Inflammatory macrophage treated with lipopolysaccharide for 4 hours (primary cell): Measurements from ENCODE around the gene IGSF8.
"Not testable (repeated sequence)": the region's sequence is repeated elsewhere in the genome, so short reads cannot be mapped to it uniquely, and the experiment has no call there.

Experiments used
- DNase-seq: peaks from one replicate; pipeline ENCODE4 v3.0.0-alpha.2; 2020

Gene IGSF8

DNA sequence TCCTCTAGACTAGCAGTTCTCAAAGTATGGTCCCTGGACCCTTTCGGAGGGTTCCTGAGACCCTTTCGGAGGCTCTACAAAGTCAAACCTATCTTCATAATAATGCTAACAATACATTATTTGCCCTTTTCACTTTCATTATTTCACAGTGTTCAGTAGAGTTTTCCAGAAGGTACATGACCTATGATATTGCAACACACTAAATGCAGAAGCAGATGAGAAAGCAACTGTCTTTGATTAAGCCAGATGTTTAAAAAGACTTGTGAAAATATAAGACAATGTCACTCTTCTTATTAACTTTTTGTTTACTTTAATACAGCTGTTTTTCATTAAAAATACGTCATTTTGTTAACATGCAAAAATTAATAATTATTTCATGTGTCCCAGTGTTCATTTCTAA, 34.3 kb downstream of the IGSF8 start:
- DNase-seq: peak; percentile 54

GRCh38 chr1:160063176-160063575, 35.2 kb downstream of the IGSF8 start:
- no peak for DNase-seq

DNA sequence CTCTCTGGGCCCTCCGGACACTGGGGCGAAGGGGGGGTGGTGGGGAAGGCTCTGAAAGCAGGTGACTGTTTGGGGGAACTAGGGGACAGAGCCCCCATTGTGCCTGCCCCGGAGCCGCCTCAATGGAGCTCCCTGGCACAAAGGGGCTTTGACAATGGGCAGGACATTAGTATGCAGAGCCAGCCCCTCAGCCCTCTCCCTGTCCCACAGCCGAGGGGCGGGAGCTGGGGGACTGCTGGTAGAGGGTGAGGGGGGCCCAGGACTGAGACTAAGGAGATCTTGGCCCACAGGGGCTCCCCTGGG, 36.2 kb downstream of the IGSF8 start:
- DNase-seq: no peak

DNA sequence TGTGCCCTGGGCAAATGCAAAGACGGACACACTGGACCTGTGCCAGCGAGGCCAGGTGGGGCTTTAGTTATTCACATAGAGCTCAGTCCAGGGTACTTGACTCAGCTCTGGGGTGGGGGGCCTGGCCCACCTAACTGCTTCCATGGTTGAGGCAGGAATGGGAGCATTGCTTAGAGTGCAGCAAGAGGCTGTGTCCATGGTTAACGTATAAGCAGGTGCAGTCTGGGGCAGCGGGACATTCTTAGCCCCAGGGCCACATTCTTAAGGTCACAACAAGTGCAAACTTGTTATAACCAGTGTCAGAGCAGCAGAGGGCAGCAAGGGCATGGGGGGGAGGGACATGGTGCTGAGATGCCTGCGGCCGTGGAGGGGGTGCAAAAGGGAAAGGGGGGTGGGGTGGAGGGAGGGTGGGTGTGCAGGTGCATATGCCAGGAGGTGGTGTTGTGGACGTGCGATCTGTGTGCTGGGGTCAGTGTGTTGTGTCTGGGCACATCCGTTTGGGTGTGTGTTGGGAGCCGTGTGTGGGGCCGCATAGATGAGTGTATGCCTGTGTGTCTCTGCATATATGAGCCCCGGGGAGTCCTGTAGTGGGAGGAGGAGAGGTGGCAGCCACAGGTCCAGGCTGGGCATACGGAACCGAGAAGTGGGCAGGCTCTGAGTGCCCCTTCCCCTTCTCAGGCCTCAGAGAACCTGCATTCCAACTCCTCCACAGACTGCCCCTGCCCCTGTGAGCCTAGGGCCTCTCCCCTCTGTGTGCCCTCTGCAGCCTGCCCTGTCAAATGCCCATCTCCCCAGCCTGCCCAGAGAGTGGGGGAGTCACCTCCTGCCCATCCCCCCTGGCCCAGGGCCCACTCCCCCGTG, 36.8 kb downstream of the IGSF8 start:
- no peak for DNase-seq

DNA sequence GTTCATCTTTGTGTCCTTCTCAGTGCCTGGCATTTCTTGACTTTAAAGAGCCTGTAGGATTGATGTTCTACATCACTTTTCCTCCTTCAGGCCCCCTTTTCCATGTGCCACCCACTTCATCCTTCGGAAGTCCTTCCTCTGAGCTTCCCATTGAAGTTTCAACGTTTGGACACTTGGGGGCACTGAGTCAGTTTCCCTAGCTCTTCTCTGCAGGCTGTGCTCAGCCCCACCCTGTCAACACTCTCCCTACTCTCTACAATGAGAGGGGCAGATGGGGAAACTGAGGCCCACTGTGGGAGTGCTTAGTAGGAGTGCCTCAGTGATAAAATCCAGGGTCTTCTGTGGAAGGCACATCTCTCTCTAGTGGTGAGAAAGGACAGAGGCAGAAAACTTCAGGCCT, 40.3 kb downstream of the IGSF8 start:
- DNase-seq: no peak

GRCh38 chr1:160056648-160057169, 41.7 kb downstream of the IGSF8 start:
- no peak for DNase-seq

DNA sequence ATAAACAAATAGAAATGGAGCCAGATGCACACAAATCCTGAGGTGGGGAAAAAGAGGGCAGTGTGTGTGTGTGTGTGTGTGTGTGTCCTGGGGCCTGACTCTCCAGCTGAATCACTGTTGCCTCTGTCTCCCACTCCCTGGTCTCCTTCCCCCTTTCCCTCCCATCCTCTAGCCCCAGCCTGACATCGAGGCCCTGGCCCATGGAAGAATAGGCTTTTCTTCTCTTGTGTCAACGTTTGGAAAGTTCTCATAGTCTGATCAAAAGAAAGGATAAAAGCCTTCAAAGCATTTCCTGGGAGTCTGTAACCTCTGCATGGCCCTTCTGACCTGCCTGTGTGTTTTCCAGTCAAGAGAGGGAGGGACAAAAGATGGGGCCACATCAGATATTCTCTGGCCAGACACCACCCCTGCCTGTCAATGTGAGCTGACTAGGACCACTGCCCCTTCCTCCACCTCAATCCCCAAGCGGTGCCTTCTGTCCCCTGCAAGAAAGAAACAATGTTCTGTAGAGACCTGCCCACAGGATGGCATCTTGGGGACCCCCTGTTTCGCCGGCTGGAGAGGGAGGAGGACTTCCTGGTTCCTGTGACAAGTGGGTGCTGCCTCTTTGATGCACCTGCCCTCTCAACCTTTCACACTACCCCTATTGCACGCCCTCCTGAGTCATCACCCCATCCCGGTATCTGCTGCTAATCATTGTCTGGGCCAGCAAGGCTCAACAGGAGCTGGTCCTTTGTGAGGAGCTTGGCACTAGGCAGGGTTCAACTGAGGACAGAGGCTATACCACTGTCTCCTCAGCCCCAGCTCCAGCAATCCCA, 44.7 kb downstream of the IGSF8 start:
- DNase-seq: no peak

DNA sequence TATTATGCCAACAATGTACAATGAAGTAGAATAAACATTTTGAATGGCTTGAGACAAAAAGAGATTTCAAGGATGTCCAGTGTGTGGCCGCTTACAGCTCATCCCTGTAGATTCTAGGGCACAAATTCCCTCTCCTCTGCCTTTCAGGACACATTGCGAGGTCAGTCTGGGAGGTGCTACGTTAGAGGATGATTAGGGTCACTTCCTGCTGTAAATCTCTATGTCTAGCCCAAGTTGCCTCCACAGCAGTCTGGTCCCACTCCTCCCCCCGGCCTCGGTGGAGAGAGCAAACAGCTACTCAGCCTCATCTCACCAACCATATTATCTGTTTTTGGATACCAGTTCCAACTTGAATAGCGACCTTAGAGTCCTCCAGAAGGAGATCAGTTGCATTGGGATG, 45.5 kb downstream of the IGSF8 start:
- DNase-seq: no peak

GRCh38 chr1:160050619-160051018, 47.8 kb downstream of the IGSF8 start:
- no peak for DNase-seq

DNA sequence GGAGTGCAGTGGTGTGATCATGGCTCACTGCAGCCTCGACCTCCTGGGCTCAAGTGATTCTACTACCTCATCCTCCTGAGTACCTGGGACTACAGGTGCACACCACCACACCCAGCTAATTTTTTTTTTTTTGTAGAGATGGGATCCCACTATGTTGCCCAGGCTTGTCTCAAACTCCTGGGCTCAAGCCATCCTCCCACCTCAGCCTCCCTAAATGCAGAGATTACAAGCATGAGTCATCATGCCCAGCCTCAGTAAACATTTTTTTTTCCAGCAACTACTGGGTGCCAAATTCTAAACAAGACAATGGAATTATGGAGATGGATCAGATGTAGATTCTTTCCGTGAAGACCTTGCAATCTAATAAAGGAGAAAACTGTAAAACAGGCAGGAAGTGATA, 48.2 kb downstream of the IGSF8 start:
- not testable (repeated sequence) for DNase-seq

DNA sequence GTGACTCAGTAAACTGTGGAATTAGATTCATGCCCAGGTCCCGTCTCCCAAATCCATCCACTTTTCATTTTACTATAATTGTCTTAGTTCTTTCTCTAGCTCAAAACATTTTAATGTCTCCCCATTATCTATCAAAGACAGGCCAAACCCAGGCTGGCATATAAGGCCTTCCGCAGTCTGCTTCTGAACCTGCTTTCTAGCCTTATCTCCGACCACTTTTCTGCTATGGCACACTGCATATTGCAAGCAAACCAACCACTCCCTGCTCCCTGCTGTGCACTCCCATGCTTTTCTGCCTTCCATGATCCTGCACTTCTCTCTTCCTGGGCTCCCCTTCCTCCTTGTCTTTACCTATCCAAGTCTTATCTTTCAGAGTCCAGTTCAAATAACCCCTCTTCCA, 49.3 kb downstream of the IGSF8 start:
- DNase-seq: no peak

DNA sequence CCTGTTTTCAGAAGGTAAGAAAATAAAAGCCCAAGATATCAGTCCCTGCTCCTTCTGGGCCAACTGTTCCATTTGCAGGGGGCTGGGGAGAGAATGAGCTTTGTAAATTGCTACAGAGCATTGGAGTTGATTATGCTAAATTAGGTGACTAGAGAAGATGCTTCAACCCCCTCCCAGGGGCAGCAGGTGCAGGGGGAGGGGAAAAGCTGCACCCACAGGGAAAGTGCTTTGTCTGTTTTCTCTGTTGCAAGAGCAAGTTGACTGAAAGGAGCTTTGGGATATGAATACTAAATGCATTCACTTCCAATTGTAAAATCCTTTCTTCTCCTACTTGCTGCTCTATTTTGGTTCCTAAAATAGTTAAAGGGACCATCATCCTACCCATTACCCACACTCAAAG, 50.1 kb downstream of the IGSF8 start:
- DNase-seq: no peak

GRCh38 chr1:160047111-160047991, 51.1 kb downstream of the IGSF8 start:
- DNase-seq: no peak

GRCh38 chr1:160046494-160047110, 51.8 kb downstream of the IGSF8 start:
- DNase-seq: peak; percentile 44

DNA sequence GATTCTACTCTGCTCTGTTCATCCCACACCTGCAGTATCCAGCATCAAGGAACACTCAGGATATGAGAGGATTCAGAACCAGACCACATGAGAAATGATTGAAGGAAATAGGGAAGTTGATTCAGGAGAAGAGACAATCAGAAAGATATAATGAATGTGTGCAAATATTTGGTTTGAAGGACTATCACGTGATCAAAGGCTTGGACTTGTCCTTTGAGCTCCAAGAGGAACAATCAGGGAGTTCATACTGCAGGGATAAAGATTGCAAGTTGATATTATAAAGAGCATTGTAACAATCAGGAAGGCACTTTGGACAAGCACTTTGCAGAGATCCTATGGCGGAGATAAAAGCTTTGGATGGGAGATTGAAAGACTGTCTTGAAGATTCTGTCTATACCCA, 52.8 kb downstream of the IGSF8 start:
- DNase-seq: no peak

GRCh38 chr1:160043543-160043942, 54.9 kb downstream of the IGSF8 start:
- no peak for DNase-seq
